PFSK-1 (cell line): ENCODE data around the gene ITGA3.

Experiments
- FOXP2 ChIP-seq: optimal IDR thresholded peaks from 2 replicates; pipeline ENCODE3; 2011; ENCODE audit warnings: borderline replicate concordance, control low read depth, inconsistent platforms; ENCODE audit not compliant: insufficient read depth; ENCODE audit errors: extremely low read length, extremely low read depth
- POLR2AphosphoS5 ChIP-seq: IDR thresholded peaks from 2 replicates; pipeline ENCODE4 v1.6.1; 2012; ENCODE audit warnings: low read depth, mild to moderate bottlenecking, control low read depth, low read length, moderate library complexity
- REST ChIP-seq, 2 experiments: IDR thresholded peaks; 2 replicates each; pipeline versions ENCODE4 v1.6.1 to v1.8.0; 2011 to 2012; ENCODE audit warnings: low read depth in 2 of 2, low read length in 2 of 2, control low read depth in 1 of 2, inconsistent platforms in 1 of 2, mild to moderate bottlenecking in 1 of 2, moderate library complexity in 1 of 2; ENCODE audit not compliant: insufficient read depth in 1 of 2
- SIN3A ChIP-seq: IDR thresholded peaks from 2 replicates; pipeline ENCODE4 v1.6.1; 2012; ENCODE audit warnings: mild to moderate bottlenecking, low read length, moderate library complexity, borderline replicate concordance; ENCODE audit not compliant: insufficient read depth
- TAF1 ChIP-seq: IDR thresholded peaks from 2 replicates; pipeline ENCODE4 v1.6.1; 2012; ENCODE audit warnings: low read length, control low read depth, borderline replicate concordance; ENCODE audit not compliant: insufficient read depth

- TF ChIP-seq REST (IDR thresholded peaks at IDR 0.05; ENCODE audit: insufficient read depth in 1 of 2, low read depth in 2 of 2, low read length in 2 of 2) = no peak
- no peak for TF ChIP-seq TAF1
- no peak for TF ChIP-seq POLR2AphosphoS5
- TF ChIP-seq FOXP2 = no peak
- TF ChIP-seq SIN3A = no peak
These were observed 50.7 kb downstream of the ITGA3 start for GRCh38 chr17:50106393-50107131.
